Posterior cingulate gyrus (tissue), 11 donors: Measurements from ENCODE around the gene ARF3.
"Not testable (repeated sequence)": the region's sequence is repeated elsewhere in the genome, so short reads cannot be mapped to it uniquely, and the experiment has no call there.

Experiments
- DNase-seq, 10 donors: peaks; one replicate each; pipeline versions ENCODE4 v3.0.0 to v3.0.0-alpha.2; 2020 to 2021; ENCODE audit warnings: mixed read lengths in 3 of 10
- intact Hi-C: fragments of 100-400 bp; cut with DNase I; formaldehyde crosslinking; loops from one replicate; pipeline ENCODE4 v1.15.1; 2023

The ARF3 gene

DNA sequence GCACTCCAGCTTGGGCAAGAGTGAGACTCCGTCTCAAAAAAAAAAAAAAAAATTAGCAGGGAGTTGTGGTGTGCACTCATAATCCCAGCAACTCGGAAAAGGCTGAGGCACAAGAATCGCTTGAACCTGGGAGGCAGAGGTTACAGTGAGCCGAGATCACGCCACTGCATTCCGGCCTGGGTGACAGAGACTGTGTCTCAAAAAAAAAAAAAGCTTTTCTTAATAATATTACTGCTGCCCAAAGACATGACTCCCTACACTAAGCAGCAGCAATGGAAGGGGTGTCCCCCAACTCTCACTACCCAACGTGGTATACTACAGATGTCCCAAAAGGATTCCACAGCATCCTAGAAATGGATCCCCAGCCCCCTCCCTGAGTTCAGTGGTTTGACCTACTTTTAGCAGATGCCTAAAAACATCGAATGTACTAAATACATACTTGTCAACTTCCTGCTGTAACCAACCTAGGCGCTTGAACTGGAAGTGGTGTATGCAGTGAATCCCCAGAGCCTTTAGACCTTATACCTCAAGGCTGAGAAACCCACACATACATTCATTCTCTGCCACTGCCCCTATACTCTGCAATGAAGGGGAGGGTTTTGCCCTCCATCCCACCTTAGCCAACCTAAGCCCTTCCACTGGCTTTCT is 23.5 kb downstream of the ARF3 start:
- intact Hi-C loops = no loop called here
- DNase-seq = no peak

DNA sequence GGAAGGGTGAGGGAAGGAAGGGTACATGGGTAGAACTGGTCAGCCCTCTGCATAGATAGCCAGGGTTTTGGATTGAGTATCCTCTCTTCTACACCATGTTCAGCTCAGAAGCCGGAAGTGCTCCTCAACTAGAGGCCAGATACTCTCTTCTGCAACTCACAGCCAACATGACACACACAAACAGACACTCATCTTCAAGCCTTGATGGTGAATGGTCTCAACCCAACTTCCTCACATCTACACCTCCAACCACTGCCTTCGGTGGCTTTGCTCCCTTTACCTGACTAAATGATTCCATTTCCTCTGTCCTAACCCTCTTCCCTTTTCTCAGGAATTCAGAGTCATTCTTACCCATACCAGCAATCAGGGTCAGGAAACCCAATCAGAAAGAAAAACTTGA is 24.4 kb downstream of the ARF3 start:
- intact Hi-C loops = no loop called here
- no peak for DNase-seq

DNA sequence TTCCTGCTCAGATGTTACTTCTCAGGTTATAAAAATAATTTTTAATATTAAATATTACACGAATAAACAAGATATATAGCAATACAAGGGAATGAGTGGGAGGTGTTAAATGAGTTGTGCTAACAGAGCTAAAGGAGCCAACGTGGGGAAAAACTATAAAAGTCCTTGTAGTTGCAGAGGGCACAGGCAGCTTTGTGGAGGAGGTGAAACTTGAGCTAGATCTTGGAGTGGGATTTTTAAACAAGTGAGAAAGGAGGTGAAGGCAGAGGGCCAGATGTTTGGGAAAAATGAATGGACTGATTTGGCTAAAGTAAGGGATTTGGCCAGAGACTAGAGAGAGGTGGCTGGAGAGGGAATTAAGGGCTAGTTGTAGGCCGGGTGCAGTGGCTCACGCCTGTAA is 26.8 kb downstream of the ARF3 start:
- no peak for DNase-seq
- intact Hi-C loops = no loop called here

DNA sequence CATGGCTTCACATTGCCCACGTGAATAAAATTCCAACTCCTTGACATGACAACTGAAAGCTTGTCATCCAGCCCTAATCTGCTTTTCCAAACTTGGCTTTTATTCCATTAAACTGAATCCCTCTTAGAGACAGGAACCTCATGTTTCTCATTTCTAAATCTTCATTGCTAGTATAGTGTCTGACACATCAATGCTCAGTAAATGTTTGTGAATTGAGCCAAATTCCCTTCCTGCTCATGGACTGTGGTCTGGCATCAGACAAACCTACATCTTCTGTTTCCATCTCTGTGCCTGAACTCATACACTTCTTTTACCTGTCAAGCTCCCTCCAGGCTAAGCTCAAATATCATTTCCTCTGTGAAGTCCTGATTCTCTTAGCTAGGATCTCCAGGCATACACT is 27.7 kb downstream of the ARF3 start:
- intact Hi-C loops = no loop called here
- DNase-seq = no peak

DNA sequence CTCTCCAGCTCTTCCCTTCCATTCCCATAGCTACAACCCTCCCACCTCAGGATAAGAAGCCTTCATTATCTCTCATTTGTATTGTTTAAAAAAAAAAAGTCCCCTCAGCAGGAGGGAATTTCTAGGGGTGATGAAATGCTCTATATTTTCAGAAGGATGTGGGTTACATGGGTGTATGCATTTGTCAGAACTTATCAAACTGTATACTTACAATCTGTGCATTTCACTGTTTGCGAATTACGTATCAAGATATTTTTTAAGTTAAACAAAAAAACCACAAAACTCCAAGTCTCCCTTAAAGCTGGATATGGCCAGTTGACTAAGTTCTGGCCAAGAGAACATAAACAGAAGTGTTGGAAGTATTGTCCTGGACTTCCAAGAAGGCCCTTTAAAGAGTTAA is 30.0 kb downstream of the ARF3 start:
- intact Hi-C loops = no loop called here
- DNase-seq = no peak

DNA sequence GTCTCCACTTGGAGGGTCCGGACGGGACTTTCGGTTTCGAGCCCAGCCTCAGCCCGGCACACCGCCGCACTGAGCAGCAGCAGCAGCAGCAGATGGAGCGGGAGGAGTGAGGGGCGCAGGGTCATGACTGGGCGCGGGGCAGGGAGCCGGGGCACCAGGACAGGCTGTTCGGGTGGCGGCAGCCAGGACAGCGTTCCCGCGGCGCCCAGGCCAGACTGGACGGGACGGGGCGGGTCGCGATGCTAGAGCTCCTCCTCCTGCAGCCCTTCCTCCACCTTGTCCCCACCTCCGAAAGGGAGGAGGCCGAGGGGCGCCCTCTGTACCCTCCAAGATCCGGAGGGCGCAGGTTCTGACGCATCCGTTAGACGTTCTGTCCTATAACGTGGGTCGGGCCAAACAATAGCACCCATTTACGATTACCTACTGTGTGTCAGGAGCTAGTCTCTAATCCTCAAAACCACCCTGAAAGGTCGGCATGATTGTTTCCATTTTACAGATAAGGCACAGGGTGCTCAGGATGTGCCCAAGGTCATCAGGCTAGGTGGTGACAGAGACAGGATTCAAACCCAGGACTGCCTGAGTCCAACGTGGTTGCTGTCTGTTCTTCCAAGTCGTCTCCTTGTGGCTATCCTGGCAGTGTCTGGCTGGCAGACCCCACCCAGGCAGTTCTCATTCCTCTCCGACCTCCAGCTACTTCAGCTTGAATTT is 31.8 kb downstream of the ARF3 start, which contains the start of gene FKBP11:
TSS of gene FKBP11 (minus strand) at position 189 of the 708 bp plus-strand sequence. CDS start at position 125, 64 bp downstream.
- peak; percentile 22 to 92 (median 40) for DNase-seq
- intact Hi-C loops = no loop called here

DNA sequence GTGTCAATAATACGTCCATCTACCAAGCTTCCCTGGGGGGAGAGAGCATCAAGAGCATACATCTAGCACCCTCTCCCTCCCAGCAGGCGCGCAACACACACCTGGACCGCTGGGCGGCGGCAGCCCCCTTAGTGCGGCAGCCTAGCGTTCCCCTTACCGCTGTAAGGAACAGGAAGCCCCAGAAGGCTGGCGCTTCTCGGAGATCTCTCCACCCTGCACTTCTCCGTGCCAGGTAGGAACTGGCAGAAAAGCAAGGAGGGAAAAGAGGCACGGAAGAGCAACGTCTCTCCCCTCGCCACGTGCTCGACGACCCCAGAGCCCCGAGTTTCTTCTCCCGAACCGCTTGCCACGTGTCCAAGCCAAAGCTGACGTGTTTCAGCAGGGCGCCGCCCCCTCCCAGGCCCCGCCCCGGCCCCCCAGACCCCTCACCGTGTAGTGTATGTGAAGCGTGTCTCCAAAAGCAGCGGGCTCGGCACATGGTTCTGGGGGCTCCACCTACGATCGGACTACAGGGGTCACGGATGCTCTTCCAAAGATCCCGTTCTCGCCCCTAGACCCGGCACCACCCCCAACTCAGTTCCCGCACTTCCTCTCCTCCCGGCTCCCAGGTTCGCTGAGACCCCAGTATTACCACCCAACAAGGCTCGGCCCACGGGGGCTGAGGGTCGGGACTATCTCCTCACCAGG is 32.5 kb downstream of the ARF3 start:
- DNase-seq = peak in 5 of 10 donors; percentile 26 to 87 (median 40)
- intact Hi-C loops = no loop called here

DNA sequence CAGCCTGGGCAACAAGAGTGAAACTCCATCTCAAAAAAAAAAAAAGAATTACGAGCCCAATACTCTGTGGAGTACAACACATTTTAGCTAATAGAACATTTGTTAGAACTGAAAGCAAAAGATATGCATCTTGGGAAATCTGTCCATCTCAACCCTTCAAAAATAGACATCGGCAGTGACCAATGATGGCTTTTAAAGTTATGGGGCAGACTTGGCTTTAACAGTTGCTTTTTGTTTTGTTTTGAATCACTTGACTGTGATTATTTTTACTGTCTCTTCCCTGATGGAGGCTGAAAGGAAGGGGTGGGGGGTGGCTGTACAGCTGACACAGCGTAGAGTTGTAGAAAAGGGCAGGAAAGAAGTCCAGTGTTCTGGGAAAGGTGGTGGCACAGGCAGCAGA is 34.2 kb downstream of the ARF3 start:
- DNase-seq = no peak
- intact Hi-C loops = no loop called here

DNA sequence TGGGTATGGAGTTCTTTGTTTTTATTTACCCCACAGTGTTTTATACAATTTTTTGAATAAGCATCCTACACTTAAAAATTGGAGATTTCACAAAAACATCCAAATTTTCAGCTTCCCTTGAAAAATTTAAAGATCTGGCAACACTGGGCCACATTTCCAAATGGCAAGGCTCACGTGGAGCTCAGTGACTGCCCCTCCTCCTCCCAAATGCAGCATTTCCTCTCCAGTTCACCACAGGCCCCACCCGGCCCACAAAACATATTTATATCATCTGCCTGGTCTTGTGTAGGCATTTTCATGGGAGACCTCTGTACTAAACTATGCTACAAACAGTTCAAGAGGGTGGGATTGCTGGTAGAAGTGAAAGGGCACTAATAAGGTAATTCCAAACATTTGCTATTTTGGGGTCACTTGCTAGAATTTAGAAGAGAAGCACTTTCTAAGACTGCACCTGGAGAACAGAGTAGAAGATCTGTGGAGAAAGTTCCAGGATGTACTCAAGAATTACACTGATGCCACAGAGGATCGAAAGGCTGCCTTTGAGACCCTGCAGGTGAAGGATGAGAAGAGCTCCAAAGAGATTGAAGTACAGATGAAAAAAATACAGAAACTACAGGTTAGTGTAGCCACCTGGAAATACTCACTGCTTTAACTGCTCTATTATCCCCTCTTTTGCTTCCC is 39.3 kb downstream of the ARF3 start:
- no peak for DNase-seq
- intact Hi-C loops = no loop called here

DNA sequence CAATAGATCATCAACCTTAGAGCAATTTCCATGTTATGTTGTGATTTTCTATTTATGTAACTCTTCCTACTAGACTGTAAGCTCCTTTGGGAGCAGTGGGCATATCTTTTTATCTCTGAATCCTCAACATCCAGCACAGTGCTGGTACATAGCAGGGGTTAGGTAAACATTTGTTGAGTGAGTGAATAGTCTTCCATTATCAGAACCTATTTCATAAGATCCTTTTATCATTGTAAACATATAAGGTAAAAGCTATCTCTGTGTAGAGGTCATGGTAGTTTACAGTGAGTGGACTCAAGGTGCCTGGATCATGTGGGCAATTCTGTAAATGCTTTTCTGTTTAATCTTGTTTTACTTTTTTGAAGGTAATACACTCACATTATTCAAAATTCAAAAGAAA is 47.1 kb downstream of the ARF3 start:
- intact Hi-C loops = no loop called here
- no peak for DNase-seq

DNA sequence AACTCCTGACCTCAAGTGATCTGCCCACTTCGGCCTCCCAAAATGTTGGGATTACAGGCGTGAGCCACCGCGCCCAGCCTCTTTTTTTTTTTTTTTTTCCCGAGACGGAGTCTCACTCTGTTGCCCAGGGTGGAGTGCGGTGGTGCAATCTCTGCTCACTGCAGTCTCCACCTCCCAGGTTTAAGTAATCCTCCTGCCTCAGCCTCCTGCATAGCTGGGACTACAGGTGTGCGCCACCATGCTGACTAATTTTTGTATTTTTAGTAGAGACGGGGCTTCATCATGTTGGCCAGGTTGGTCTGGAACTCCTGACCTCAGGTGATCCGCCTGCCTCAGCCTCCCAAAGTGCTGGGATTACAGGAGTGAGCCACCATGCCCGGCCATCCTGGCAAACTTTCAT is 47.6 kb downstream of the ARF3 start:
- intact Hi-C loops = not testable (repeated sequence)

DNA sequence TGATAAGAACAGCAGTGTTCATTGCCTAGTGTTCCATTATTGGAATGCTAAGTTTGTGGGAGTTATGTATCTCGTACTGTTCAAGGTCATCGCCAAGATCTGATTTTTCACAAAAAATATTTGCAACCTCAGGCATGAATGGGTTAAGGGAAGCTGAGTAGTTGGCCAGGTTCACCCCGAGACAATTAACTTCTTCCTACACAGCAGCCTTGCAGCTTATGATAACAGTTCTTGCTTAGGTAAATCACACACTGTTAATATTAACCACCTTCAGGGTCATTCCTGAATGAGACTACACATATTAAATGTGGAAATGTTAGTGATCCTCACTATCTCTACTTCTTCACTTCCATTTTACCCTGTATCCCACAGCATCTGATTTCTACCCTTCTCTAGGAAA is 50.0 kb downstream of the ARF3 start:
- intact Hi-C loops = no loop called here
- no peak for DNase-seq

More for the DNA sequence above, 47.6 kb downstream of the ARF3 start:
- DNase-seq = not testable (repeated sequence)

DNA sequence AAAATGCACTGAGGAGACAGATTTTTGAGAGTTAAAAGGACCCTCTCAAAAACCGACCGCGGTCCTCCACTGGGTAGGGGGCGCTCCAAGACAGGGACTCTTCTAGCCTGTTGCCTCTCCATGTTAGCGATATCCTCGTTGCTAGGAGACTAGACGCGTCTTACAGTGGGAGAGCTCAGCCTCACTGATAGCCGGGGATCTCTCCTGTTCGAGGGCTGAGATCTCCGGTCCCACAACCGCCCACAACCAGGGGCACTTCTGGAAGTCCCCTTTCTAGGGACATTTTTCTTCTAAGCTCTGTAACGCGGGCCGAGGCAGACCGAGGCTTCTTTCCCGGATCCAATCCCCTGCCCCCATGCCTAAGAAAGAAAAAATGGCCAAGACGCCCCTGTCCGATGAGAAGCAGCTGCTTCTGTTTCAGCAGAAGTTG is 53.3 kb downstream of the ARF3 start:
- intact Hi-C loops = no loop called here
- peak; percentile 54 to 92 (median 77) for DNase-seq

DNA sequence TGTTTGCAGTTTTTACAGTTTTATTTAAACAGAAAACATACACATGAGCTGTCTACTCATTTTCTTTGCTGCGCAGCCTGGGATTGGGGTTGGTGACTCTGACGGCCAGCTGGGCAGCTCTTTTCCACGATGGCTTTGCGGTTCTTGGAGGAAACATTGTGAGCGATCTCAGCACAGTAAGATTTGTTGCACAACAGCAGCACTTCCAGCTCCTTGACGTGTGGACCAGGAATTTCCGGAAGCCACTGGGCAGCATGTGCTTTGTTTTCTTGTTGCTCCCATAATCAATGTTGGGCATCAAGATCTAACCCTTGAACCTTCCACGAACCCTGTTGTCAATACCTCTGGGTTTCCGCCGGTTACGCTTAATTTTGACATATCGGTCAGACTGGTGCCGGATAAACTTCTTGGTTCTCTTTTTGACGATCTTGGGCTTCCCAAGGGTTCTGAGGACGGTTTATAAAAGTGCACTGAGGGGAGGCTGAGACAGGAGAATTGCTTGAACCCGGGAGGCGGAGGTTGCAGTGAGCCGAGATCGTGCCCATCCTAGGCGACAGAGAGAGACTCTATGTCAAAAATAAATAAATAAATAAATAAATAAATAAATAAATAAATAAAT is 53.8 kb downstream of the ARF3 start:
- intact Hi-C loops = no loop called here
- no peak for DNase-seq

DNA sequence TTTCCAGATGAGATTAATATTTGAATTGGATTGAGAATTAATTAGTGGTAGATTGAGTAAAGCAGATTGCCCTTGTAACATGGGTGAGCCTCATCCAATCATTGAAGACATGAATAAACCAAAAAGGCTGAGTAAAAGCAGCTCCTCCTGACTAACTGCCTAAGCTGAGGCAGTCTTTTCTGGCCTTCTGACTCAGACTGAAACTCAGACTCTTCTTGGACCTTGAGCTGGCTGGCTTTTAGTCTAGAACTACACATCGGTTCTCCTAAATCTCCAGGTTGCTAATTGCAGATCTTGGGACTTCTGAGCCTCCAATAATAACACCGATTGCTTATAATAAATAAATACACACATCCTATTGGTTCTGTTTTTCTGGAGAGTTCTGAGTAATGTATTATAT is 56.0 kb downstream of the ARF3 start:
- intact Hi-C loops = no loop called here

DNA sequence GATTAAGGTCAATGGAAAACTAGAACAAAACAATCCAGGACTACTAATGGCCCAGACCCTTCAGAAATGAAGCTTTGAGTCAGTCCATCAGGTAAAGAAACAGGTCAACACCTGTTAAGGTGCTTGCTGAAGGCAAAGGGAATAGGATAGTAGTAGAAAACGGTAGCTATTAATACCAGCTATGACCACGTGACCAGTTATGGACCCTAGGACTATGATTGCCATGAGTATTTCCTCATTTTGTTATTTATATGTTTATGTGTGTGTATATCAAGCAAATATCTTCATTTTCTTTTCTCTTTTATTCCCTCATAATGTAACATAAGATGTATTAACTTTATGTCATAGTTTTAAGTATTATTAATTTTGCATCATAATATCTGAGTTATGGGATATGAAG is 57.6 kb downstream of the ARF3 start:
- intact Hi-C loops = no loop called here
- DNase-seq = no peak

More for the DNA sequence above, 56.0 kb downstream of the ARF3 start:
- DNase-seq = no peak

DNA sequence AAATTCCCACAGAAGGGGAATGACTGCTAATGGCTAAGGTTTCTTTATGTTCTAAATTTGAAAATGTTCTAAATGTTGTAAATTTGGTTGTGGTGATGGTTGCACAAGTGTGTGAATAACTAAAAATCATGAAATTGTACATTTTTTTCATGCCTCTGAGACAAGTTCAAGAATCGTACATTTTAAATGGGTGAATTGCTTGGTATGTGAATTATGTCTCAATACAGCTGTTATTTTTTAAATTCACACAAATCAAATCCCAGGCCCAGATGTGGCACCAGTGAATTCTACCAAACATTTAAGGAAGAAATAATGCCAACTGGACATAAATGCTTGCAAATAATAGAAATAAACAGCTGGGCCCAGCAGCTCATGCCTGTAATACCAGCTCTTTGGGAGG is 63.0 kb downstream of the ARF3 start:
- intact Hi-C loops = no loop called here
- no peak for DNase-seq

DNA sequence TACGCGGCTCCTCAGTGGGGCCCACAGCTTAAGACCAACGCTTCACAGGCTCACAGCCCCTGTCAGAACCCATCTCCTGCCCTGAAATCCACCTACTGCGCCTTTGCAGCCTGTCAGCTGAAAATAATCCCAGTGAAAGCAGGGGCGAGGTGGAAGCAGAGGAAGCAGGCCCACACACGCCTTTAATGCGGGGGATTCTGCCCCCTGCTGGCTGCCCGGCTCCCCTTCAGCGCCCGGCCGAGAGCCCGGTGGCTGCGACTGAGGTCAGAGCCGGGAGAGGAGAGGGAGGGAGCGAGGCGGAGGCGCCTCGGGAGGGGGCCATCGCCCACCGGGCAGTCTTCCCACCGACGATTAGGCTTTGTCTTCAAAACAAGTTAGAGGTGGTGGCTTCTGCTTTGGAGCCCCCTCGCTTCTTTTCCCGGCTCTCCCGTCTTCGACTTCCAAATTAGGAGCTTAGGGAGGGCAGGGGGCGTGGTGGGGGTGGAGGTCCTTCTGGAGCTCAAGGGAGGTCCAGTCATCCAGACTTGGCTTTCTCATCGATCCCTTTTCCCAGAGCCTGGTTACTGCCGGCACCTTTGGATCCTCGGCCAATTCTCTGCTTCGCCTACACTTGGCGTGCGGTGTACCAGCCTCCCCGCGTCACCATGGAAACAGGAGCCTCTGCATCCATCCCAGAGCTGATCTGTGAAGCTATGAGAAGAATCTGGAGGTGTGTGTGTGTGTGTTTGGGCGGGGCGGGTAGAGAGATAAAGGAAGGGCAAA is 66.4 kb downstream of the ARF3 start:
- DNase-seq = peak; percentile 78 to 97 (median 86)
- intact Hi-C loops = loop anchor here (1.0 kb wide), 1 partner anchor 38 kb away; no protein-coding TSS in a partner anchor

DNA sequence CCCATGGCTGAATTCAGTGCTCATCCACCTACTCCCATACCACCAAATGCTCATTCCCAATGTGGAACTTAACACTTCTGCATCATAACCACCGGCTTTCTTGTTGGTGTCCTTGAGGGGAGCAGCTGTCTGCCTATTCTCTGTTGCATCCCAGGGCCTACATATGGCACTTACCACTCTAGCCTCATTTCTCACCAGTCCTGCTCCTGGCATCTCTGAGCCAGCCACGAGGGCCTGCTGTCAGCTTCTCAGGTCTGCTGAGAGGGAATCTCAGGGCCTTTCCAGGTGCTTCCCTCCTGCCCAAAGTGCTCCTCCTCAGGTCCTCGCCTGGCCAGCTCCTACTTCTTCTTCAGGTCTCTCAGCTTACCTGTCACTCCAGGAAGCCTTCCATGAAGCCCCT is 67.6 kb downstream of the ARF3 start:
- intact Hi-C loops = loop anchor here (1.0 kb wide), 1 partner anchor 36 kb away; no protein-coding TSS in a partner anchor
- DNase-seq = peak in 6 of 10 donors; percentile 36 to 88 (median 75)
